Esophagus muscularis mucosa (tissue), 4 donors: ENCODE data around the gene PROZ. TPM values are rescaled to one million over a fixed set of nuclear protein-coding genes. Genes with fewer than 3 reads are reported as not detected.

ENCODE experiments used
- DNase-seq: peaks from one replicate; pipeline ENCODE4 v3.0.0-alpha.2; 2017; ENCODE audit errors: extremely low spot score
- H3K27ac ChIP-seq, 4 donors: fragments of 200-600 bp; sonication (generic); replicated peaks in 1 of 4; 1 replicate in 3 of 4; 2 replicates in 1 of 4; pipeline ENCODE4 v1.5.1; 2016 to 2019; ENCODE audit warnings: mild to moderate bottlenecking in 1 of 4
- H3K27me3 ChIP-seq, 4 donors: fragments of 200-600 bp; sonication (generic); one replicate each; pipeline versions ENCODE4 v1.5.1 to v1.6.0; 2016 to 2019
- H3K36me3 ChIP-seq, 4 donors: fragments of 200-600 bp; sonication (generic); one replicate each; pipeline ENCODE4 v1.5.1; 2016 to 2019
- H3K4me1 ChIP-seq, 4 donors: fragments of 200-600 bp; sonication (generic); one replicate each; pipeline ENCODE4 v1.5.1; 2016 to 2019
- H3K4me3 ChIP-seq, 4 donors: fragments of 200-600 bp; sonication (generic); 1 replicate in 2 of 4; 2 replicates in 2 of 4; pipeline ENCODE4 v1.5.1; 2016 to 2019; ENCODE audit warnings: mild to moderate bottlenecking in 4 of 4, moderate library complexity in 1 of 4
- H3K9me3 ChIP-seq, 4 donors: fragments of 200-600 bp; sonication (generic); 1 replicate in 3 of 4; 2 replicates in 1 of 4; pipeline ENCODE4 v1.5.1; 2016 to 2019
- CTCF ChIP-seq, 3 experiments: fragments of 200-600 bp in 2 of 3; fragments of 450-650 bp in 1 of 3; sonication (generic) in 2 of 3; IDR thresholded peaks; one replicate each; pipeline ENCODE4 v1.5.1; 2017 to 2019; ENCODE audit warnings: antibody characterized with exemption in 3 of 3, mild to moderate bottlenecking in 2 of 3, moderate library complexity in 1 of 3
- EP300 ChIP-seq: sonication (generic); formaldehyde crosslinking; IDR thresholded peaks from one replicate; pipeline ENCODE4 v1.6.1; 2017; ENCODE audit warnings: antibody characterized with exemption
- POLR2A ChIP-seq: fragments of 450-650 bp; IDR thresholded peaks from one replicate; pipeline ENCODE4 v1.6.1; 2017; ENCODE audit warnings: antibody characterized with exemption, moderate library complexity, mild to moderate bottlenecking, low read depth
- POLR2AphosphoS5 ChIP-seq, 2 donors: sonication (generic); formaldehyde crosslinking; IDR thresholded peaks; one replicate each; pipeline ENCODE4 v1.6.1; 2017; ENCODE audit warnings: antibody characterized with exemption in 2 of 2
- WGBS: methylation state at CpG from one replicate; pipeline ENCODE4 v1.1.5; 2018; 5-methylcytosine and 5-hydroxymethylcytosine counted together
- intact Hi-C: fragments of 100-400 bp; cut with DNase I; formaldehyde crosslinking; loops from one replicate; pipeline ENCODE4 v1.15.1; 2023
- total RNA-seq, 4 donors: library from RNA; depleted of rRNA; stranded (reverse); fragments of >200 nt; gene quantifications; one replicate each; pipeline versions ENCODE4 v1.1.0 to v1.2.1, GENCODE V29; 2016

PROZ gene
- total RNA-seq, 4 donors from 2014 or later = not detected

- WGBS = 100% methylated on average over 2 of the region's 2 CpGs
- H3K4me3 ChIP-seq = no peak overlapping the region
- peaks cover 44 to 99% (median 75%) of the 10 kb centered on the region in 4 donors for H3K36me3 ChIP-seq
- H3K27me3 ChIP-seq = no peaks in the 10 kb centered on the region
- TF ChIP-seq EP300 (no peak), POLR2A (no peak), POLR2AphosphoS5 (IDR thresholded peaks at IDR 0.05) (no peak), CTCF (IDR thresholded peaks at IDR 0.05) (no peak)
- intact Hi-C loops = no loop called here
- peaks cover 0 to under 1% (median 0%) of the 10 kb centered on the region in 4 donors for H3K4me1 ChIP-seq
- H3K9me3 ChIP-seq = no peaks in the 10 kb centered on the region
- no peak for DNase-seq
- no peak overlapping the region for H3K27ac ChIP-seq
These were observed 34.5 kb downstream of the PROZ start for GRCh38 chr13:113192902-113193301.

- H3K4me1 ChIP-seq = no peaks in the 10 kb centered on the region
- no peak overlapping the region for H3K4me3 ChIP-seq
- H3K27me3 ChIP-seq = no peaks in the 10 kb centered on the region
- WGBS = 82% methylated on average over 6 of the region's 6 CpGs
- no peak for TF ChIP-seq POLR2A
- no peak for TF ChIP-seq CTCF (IDR thresholded peaks at IDR 0.05)
- TF ChIP-seq EP300 = no peak
- no peak for TF ChIP-seq POLR2AphosphoS5 (IDR thresholded peaks at IDR 0.05)
- peaks cover 46 to 99% (median 80%) of the 10 kb centered on the region in 4 donors for H3K36me3 ChIP-seq
- no peaks in the 10 kb centered on the region for H3K9me3 ChIP-seq
- DNase-seq = no peak
- intact Hi-C loops = no loop called here
- H3K27ac ChIP-seq = no peak overlapping the region
These were observed 36.9 kb downstream of the PROZ start for GRCh38 chr13:113195360-113195759.

GRCh38 chr13:113196970-113197737 lies 38.7 kb downstream of the PROZ start:
- WGBS = 90% methylated on average over 9 of the region's 9 CpGs
- Histone ChIP-seq H3K36me3 (peaks cover 41 to 82% (median 66%) of the 10 kb centered on the region in 4 donors), H3K4me1 (peaks cover 0 to 5% (median 3%) of the 10 kb centered on the region in 4 donors), H3K9me3 (no peaks in the 10 kb centered on the region), H3K4me3 (no peak overlapping the region), H3K27ac (no peak overlapping the region), H3K27me3 (no peaks in the 10 kb centered on the region)
- intact Hi-C loops = no loop called here
- TF ChIP-seq POLR2A = no peak
- no peak for TF ChIP-seq POLR2AphosphoS5 (IDR thresholded peaks at IDR 0.05)
- no peak for TF ChIP-seq CTCF (IDR thresholded peaks at IDR 0.05)
- no peak for TF ChIP-seq EP300
- no peak for DNase-seq

- Histone ChIP-seq H3K4me3 (no peak overlapping the region), H3K27me3 (no peaks in the 10 kb centered on the region), H3K27ac (no peak overlapping the region), H3K9me3 (no peaks in the 10 kb centered on the region), H3K36me3 (peaks cover 17 to 59% (median 33%) of the 10 kb centered on the region in 4 donors), H3K4me1 (peaks cover 36 to 46% (median 44%) of the 10 kb centered on the region in 4 donors)
- intact Hi-C loops = no loop called here
- 65% methylated on average over 2 of the region's 2 CpGs for WGBS
- TF ChIP-seq CTCF (IDR thresholded peaks at IDR 0.05) (no peak), POLR2AphosphoS5 (IDR thresholded peaks at IDR 0.05) (no peak), POLR2A (no peak), EP300 (no peak)
- DNase-seq = no peak
These were observed 43.4 kb downstream of the PROZ start for GRCh38 chr13:113201815-113202214.

GRCh38 chr13:113202912-113203311 lies 44.5 kb downstream of the PROZ start:
- no peaks in the 10 kb centered on the region for H3K27me3 ChIP-seq
- TF ChIP-seq POLR2AphosphoS5 (IDR thresholded peaks at IDR 0.05) (no peak), EP300 (no peak), POLR2A (no peak), CTCF (IDR thresholded peaks at IDR 0.05) (no peak)
- peaks cover 46 to 57% (median 55%) of the 10 kb centered on the region in 4 donors for H3K4me1 ChIP-seq
- intact Hi-C loops = no loop called here
- 87% methylated on average over 4 of the region's 4 CpGs for WGBS
- H3K27ac ChIP-seq = no peak overlapping the region
- no peaks in the 10 kb centered on the region for H3K9me3 ChIP-seq
- DNase-seq = no peak
- peaks cover 7 to 48% (median 22%) of the 10 kb centered on the region in 4 donors for H3K36me3 ChIP-seq
- H3K4me3 ChIP-seq = no peak overlapping the region
